Smooth muscle cell (in vitro differentiated cells): Measurements from ENCODE around the gene PTPRN2. TPM values are rescaled to one million over a fixed set of nuclear protein-coding genes. Genes with fewer than 3 reads are reported as not detected.

Experiments
- DNase-seq: peaks from one replicate; lab custom pipeline; 2025; ENCODE audit not compliant: unreplicated experiment; lab: John Stamatoyannopoulos, UW
- H2AFZ ChIP-seq: fragments of 200-600 bp; sonication (generic); 2 replicates; pipeline ENCODE4 v1.6.0; 2016; ENCODE audit warnings: antibody characterized with exemption, low read depth, mild to moderate bottlenecking
- H3F3A ChIP-seq: fragments of 200-600 bp; sonication (generic); 2 replicates; pipeline ENCODE4 v1.6.0; 2017; ENCODE audit warnings: antibody characterized with exemption, low read depth
- H3K27ac ChIP-seq: fragments of 200-600 bp; sonication (generic); 2 replicates; pipeline ENCODE4 v1.5.1; 2016; ENCODE audit warnings: low read depth, mild to moderate bottlenecking
- H3K27me3 ChIP-seq: fragments of 200-600 bp; sonication (generic); 2 replicates; pipeline ENCODE4 v1.6.1; 2016; ENCODE audit warnings: low read depth, mild to moderate bottlenecking
- H3K36me3 ChIP-seq: fragments of 200-600 bp; sonication (generic); 2 replicates; pipeline ENCODE4 v1.5.1; 2016; ENCODE audit warnings: low read depth
- H3K4me1 ChIP-seq: fragments of 200-600 bp; sonication (generic); 2 replicates; pipeline ENCODE4 v1.5.1; 2016; ENCODE audit warnings: low read depth
- H3K4me2 ChIP-seq: fragments of 200-600 bp; sonication (generic); 2 replicates; pipeline ENCODE4 v1.6.0; 2016; ENCODE audit warnings: mild to moderate bottlenecking
- H3K4me3 ChIP-seq: fragments of 200-600 bp; sonication (generic); 2 replicates; pipeline ENCODE4 v1.5.1; 2016; ENCODE audit warnings: mild to moderate bottlenecking
- H3K79me2 ChIP-seq: fragments of 200-600 bp; sonication (generic); 2 replicates; pipeline ENCODE4 v1.6.0; 2016; ENCODE audit warnings: low read depth, mild to moderate bottlenecking
- H3K9ac ChIP-seq: fragments of 200-600 bp; sonication (generic); 2 replicates; pipeline ENCODE4 v1.6.0; 2016; ENCODE audit warnings: low read depth
- H3K9me3 ChIP-seq: fragments of 200-600 bp; sonication (generic); replicated peaks from 2 replicates; pipeline ENCODE4 v1.5.1; 2016; ENCODE audit warnings: low read depth
- H4K20me1 ChIP-seq: fragments of 200-600 bp; sonication (generic); 2 replicates; pipeline ENCODE4 v1.6.0; 2016; ENCODE audit warnings: low read depth
- CTCF ChIP-seq: fragments of 200-600 bp; sonication (generic); IDR thresholded peaks from 2 replicates; pipeline ENCODE4 v1.5.1; 2017; ENCODE audit warnings: borderline replicate concordance, mild to moderate bottlenecking, antibody characterized with exemption; ENCODE audit not compliant: insufficient read depth, poor library complexity, severe bottlenecking
- WGBS: methylation state at CpG from one replicate; pipeline ENCODE4 v1.1.7; 2016; ENCODE audit warnings: low lambda C conversion rate; 5-methylcytosine and 5-hydroxymethylcytosine counted together
- polyA plus RNA-seq: library from polyadenylated mRNA; unstranded; fragments of >200 nt; fragmentation: Nextera tagmentation; extraction: Ambion mirVana; gene quantifications from 2 replicates; pipeline ENCODE4 v1.2.1, GENCODE V29; 2016
- total RNA-seq: library from RNA; depleted of rRNA; stranded (reverse); fragments of >200 nt; gene quantifications from 2 replicates; pipeline ENCODE4 v1.2.3, GENCODE V29; 2014

PTPRN2 gene
- total and polyA plus RNA-seq, 2 experiments from 2014 or later, result 0.09 to 0.87 TPM

GRCh38 chr7:157500171-157500960 is 1087.3 kb downstream of the PTPRN2 start:
- Histone ChIP-seq H3K4me1 (no peaks in the 10 kb centered on the region), H2AFZ (no peak overlapping the region), H3K9ac (no peak overlapping the region), H3K36me3 (no peaks in the 10 kb centered on the region), H3F3A (no peaks in the 10 kb centered on the region), H3K79me2 (no peaks in the 10 kb centered on the region), H3K4me2 (no peak overlapping the region), H3K27ac (no peak overlapping the region), H4K20me1 (no peaks in the 10 kb centered on the region), H3K9me3 (peaks cover 3% of the 10 kb centered on the region), H3K27me3 (no peaks in the 10 kb centered on the region), H3K4me3 (no peak overlapping the region)
- DNase-seq, result no peak
- 78% methylated on average over 32 of the region's 32 CpGs for WGBS
- no peak for TF ChIP-seq CTCF

GRCh38 chr7:157499835-157500153 is 1087.8 kb downstream of the PTPRN2 start:
- 90% methylated on average over 9 of the region's 9 CpGs for WGBS
- Histone ChIP-seq H3K4me1 (no peaks in the 10 kb centered on the region), H3K27ac (no peak overlapping the region), H3F3A (no peaks in the 10 kb centered on the region), H3K79me2 (no peaks in the 10 kb centered on the region), H3K4me2 (no peak overlapping the region), H3K27me3 (no peaks in the 10 kb centered on the region), H3K9ac (no peak overlapping the region), H2AFZ (no peak overlapping the region), H3K9me3 (peaks cover 2% of the 10 kb centered on the region), H4K20me1 (no peaks in the 10 kb centered on the region), H3K4me3 (no peak overlapping the region), H3K36me3 (no peaks in the 10 kb centered on the region)
- TF ChIP-seq CTCF, result no peak
- no peak for DNase-seq

GRCh38 chr7:157499121-157499834 is 1088.3 kb downstream of the PTPRN2 start:
- 91% methylated on average over 27 of the region's 27 CpGs for WGBS
- H3K4me2 ChIP-seq, result no peak overlapping the region
- no peak for DNase-seq
- no peak overlapping the region for H3K4me3 ChIP-seq
- H3K4me1 ChIP-seq, result no peaks in the 10 kb centered on the region
- no peak for TF ChIP-seq CTCF
- no peaks in the 10 kb centered on the region for H3K36me3 ChIP-seq
- no peaks in the 10 kb centered on the region for H3K79me2 ChIP-seq
- no peaks in the 10 kb centered on the region for H3K9me3 ChIP-seq
- H2AFZ ChIP-seq, result no peak overlapping the region
- no peak overlapping the region for H3K27ac ChIP-seq
- no peaks in the 10 kb centered on the region for H3F3A ChIP-seq
- H3K9ac ChIP-seq, result no peak overlapping the region
- no peaks in the 10 kb centered on the region for H4K20me1 ChIP-seq
- H3K27me3 ChIP-seq, result no peaks in the 10 kb centered on the region

GRCh38 chr7:157498657-157499056 is 1089.0 kb downstream of the PTPRN2 start:
- no peaks in the 10 kb centered on the region for H3K36me3 ChIP-seq
- H3K27ac ChIP-seq, result no peak overlapping the region
- no peak overlapping the region for H3K4me2 ChIP-seq
- H3F3A ChIP-seq, result no peaks in the 10 kb centered on the region
- no peak overlapping the region for H2AFZ ChIP-seq
- no peaks in the 10 kb centered on the region for H3K9me3 ChIP-seq
- no peaks in the 10 kb centered on the region for H3K79me2 ChIP-seq
- no peak for DNase-seq
- H3K27me3 ChIP-seq, result no peaks in the 10 kb centered on the region
- no peak overlapping the region for H3K4me3 ChIP-seq
- H3K9ac ChIP-seq, result no peak overlapping the region
- H4K20me1 ChIP-seq, result no peaks in the 10 kb centered on the region
- H3K4me1 ChIP-seq, result no peaks in the 10 kb centered on the region
- TF ChIP-seq CTCF, result no peak
- WGBS, result 83% methylated on average over 12 of the region's 12 CpGs
